GM12874 (cell line): ENCODE data around the gene OSBPL2.

ENCODE experiments used
- TF ChIP-seq, protein P1 (sequence below): IDR thresholded peaks from 2 replicates; pipeline ENCODE4 v1.5.1; 2011; ENCODE audit warnings: low read depth, mild to moderate bottlenecking, control low read depth, low read length, moderate library complexity; ENCODE audit not compliant: insufficient read depth

OSBPL2 gene

DNA sequence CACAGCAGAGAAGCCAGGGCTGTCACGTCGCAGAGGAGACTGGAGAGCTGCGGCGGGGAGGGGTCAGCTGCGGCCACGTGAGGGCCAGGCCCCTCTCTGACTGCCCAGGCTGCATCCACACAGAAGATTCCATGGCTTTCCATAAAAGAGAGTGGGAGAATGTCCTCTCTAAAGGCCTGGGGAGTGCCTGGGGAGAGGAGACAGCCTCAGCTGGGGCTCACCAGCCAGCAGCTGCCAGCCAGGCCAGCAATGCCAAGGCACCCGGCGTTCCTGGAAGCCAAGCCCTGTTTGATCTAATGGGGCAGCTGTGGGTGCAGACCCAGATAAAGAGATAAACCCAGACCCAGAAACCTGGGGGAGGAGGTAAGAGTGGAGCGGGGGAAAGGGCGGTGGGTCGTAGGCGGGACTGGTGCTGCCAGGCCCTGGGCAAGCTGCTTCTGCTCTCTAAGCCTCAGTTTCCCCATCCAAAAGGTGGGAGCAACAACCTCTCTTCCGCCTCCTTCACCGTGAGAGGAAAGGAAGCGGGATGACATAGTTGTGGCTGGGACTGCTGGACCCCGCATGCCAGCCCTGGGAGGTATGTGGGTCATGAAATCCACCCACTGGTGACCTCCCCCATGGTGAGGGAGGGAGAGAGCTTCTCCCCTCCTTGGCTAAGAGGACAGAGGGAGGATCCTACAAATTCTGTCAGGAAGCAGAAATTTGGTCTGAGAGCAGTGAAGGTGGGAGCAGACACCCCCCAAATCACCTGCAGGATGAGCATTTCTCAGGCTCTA lies 3.1 kb upstream of the OSBPL2 start:
- TF ChIP-seq, protein P1, sequence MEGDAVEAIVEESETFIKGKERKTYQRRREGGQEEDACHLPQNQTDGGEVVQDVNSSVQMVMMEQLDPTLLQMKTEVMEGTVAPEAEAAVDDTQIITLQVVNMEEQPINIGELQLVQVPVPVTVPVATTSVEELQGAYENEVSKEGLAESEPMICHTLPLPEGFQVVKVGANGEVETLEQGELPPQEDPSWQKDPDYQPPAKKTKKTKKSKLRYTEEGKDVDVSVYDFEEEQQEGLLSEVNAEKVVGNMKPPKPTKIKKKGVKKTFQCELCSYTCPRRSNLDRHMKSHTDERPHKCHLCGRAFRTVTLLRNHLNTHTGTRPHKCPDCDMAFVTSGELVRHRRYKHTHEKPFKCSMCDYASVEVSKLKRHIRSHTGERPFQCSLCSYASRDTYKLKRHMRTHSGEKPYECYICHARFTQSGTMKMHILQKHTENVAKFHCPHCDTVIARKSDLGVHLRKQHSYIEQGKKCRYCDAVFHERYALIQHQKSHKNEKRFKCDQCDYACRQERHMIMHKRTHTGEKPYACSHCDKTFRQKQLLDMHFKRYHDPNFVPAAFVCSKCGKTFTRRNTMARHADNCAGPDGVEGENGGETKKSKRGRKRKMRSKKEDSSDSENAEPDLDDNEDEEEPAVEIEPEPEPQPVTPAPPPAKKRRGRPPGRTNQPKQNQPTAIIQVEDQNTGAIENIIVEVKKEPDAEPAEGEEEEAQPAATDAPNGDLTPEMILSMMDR, result no peak

GRCh38 chr20:62235777-62236157 lies 2.6 kb upstream of the OSBPL2 start:
- TF ChIP-seq, protein P1, result no peak

GRCh38 chr20:62236200-62236599 lies 2.1 kb upstream of the OSBPL2 start:
- TF ChIP-seq, protein P1, result no peak

DNA sequence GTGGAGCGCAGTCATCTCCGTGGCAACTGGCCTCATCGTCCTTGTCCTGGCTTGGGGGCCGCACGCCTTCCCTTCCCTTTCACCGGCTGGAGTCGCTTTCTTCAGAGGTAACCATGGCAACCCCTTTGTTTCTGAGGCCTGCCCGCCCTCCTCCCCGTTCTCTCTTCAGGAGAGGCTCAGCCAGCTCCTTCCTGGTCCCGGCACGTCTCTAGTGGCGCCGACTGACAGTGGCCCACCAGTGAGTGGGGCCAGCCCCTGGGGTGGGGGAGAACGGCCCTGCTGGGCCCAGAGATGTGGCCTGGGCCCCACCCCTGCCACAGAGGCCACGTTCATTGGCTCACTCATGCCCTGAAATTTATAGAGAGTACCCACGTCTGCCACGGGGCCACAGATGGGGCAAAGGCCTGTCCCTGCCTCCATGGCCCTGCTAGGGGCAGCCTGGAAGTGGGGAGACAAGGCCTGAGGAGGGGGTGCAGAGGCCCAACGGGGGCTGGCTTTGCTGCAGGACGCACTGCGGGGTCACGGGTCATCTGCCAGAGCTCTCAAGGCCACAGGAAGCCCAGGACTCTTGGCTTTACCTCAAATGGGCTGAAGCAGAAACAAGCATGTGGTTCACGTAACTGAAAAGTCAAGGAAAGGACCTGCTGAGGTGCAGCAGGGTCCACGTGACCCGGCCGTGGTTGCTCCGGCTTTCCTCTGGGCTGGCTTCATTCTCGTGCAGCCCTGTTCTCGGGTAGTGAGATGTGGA lies 1.4 kb upstream of the OSBPL2 start:
- TF ChIP-seq, protein P1, result no peak

DNA sequence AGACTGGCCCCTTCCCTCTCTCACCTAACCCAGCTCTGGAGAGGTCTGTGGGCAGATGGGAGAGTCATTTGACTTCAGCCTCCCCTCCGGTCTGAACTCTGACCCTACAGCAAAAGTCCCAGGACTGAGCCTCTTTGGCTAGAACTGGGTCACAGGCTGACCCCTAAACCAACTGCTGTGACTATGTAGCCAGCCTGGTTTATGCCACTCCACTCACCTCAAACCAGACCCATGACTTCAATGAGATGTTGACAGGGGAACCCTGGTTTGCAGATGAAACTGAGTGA lies 864 bp upstream of the OSBPL2 start:
- TF ChIP-seq, protein P1, result no peak

GRCh38 chr20:62238569-62239277 lies 402 bp downstream of the OSBPL2 start:
- TF ChIP-seq, protein P1, result no peak

GRCh38 chr20:62239278-62239879 lies 1.1 kb downstream of the OSBPL2 start:
- TF ChIP-seq, protein P1, result no peak
